ENCODE data around the gene LOXL3.

LOXL3 gene

GRCh38 chr2:74588664-74589063 lies 34.9 kb upstream of the LOXL3 start:
- no peak for TF ChIP-seq CTCF (IDR thresholded peaks at IDR 0.05; ENCODE audit: low read depth, low read length, missing control alignments)

GRCh38 chr2:74587664-74588277 lies 34.0 kb upstream of the LOXL3 start:
- no peak for DNase-seq (ENCODE audit: low read depth)

More at GRCh38 chr2:74588664-74589063, 34.9 kb upstream of the LOXL3 start:
- no peak overlapping the region for H3K4me3 ChIP-seq (ENCODE audit: low read depth, low read length)
- DNase-seq (ENCODE audit: low read depth) = no peak

GRCh38 chr2:74585406-74586185 lies 31.9 kb upstream of the LOXL3 start:
- TF ChIP-seq CTCF (IDR thresholded peaks at IDR 0.05; ENCODE audit: low read depth, low read length, missing control alignments) = no peak
- no peak overlapping the region for H3K4me3 ChIP-seq (ENCODE audit: low read depth, low read length)
- no peak for DNase-seq (ENCODE audit: low read depth)

More at GRCh38 chr2:74587664-74588277, 34.0 kb upstream of the LOXL3 start:
- H3K4me3 ChIP-seq (ENCODE audit: low read depth, low read length) = no peak overlapping the region
- peak; percentile 71 for TF ChIP-seq CTCF (IDR thresholded peaks at IDR 0.05; ENCODE audit: low read depth, low read length, missing control alignments)

- H3K4me3 ChIP-seq (ENCODE audit: low read depth, low read length) = no peak overlapping the region
- no peak for DNase-seq (ENCODE audit: low read depth)
- TF ChIP-seq CTCF (IDR thresholded peaks at IDR 0.05; ENCODE audit: low read depth, low read length, missing control alignments) = no peak
These were observed 30.4 kb upstream of the LOXL3 start for GRCh38 chr2:74584088-74584645.

- no peak for TF ChIP-seq CTCF (IDR thresholded peaks at IDR 0.05; ENCODE audit: low read depth, low read length, missing control alignments)
- DNase-seq (ENCODE audit: low read depth) = no peak
- no peak overlapping the region for H3K4me3 ChIP-seq (ENCODE audit: low read depth, low read length)
These were observed 29.8 kb upstream of the LOXL3 start for GRCh38 chr2:74583504-74583903.

GRCh38 chr2:74582184-74582583 lies 28.4 kb upstream of the LOXL3 start:
- no peak for DNase-seq (ENCODE audit: low read depth)
- TF ChIP-seq CTCF (IDR thresholded peaks at IDR 0.05; ENCODE audit: low read depth, low read length, missing control alignments) = no peak
- no peak overlapping the region for H3K4me3 ChIP-seq (ENCODE audit: low read depth, low read length)

All from GM12864 (cell line).